ENCODE results near the gene NAXE. TPM values are rescaled to one million over a fixed set of nuclear protein-coding genes. Genes with fewer than 3 reads are reported as not detected.
"Not testable (repeated sequence)": the region's sequence is repeated elsewhere in the genome, so short reads cannot be mapped to it uniquely, and the experiment has no call there.

The NAXE gene
- total RNA-seq, 4 donors from 2014 or later: 25.1 to 104 (median 77.5) TPM

DNA sequence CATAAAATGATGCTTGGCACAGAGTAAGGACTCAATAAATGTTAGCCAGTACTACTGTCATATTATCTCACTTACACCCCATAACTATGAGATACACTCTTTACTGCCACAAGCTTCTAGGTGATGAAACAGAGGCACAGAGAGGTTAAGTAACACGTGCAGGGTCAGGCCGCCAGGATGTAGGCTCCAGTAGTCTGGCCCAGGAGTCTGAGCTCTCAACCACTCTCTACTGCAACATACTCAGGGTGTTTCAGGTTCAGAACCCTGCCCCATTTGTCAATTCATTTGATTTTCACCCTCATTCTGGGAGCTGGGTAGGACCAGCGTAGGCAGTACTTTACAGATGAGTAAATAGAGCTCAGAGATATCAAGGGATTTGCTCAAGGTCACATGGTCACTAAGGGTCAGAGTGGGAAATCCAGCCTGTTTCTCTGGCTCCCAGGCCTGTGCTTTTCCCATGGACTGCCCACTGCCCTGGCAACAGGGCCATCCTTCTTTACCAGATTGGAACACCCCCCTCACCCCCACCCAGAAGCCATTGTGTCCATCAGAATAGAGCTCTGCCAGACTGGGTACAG, 40.4 kb upstream of the NAXE start:
- no peaks in the 10 kb centered on the region for H3K36me3 ChIP-seq
- DNase-seq: no peak
- WGBS, 2 donors (ENCODE audit: low coverage in 1 of 2): 78% methylated on average over 3 of the region's 3 CpGs; no CpG with 5 or more reads in 1 of the 2 donors
- intact Hi-C loops (cut with DNase I; ENCODE audit: low total_unique reads) (no loop called here), in situ Hi-C loops (cut with MboI; ENCODE audit: low pct_ligation_motif_present in 1 of 4, low pct_unique_long_range_greater_than_20kb in 1 of 4, low sequenced_read_pairs in 3 of 4) (no loop called here)
- H3K4me1 ChIP-seq: peaks cover 0 to 5% (median 0%) of the 10 kb centered on the region in 4 donors
- H3K27me3 ChIP-seq: no peaks in the 10 kb centered on the region
- H3K4me3 ChIP-seq: no peak overlapping the region
- TF ChIP-seq, protein P1, sequence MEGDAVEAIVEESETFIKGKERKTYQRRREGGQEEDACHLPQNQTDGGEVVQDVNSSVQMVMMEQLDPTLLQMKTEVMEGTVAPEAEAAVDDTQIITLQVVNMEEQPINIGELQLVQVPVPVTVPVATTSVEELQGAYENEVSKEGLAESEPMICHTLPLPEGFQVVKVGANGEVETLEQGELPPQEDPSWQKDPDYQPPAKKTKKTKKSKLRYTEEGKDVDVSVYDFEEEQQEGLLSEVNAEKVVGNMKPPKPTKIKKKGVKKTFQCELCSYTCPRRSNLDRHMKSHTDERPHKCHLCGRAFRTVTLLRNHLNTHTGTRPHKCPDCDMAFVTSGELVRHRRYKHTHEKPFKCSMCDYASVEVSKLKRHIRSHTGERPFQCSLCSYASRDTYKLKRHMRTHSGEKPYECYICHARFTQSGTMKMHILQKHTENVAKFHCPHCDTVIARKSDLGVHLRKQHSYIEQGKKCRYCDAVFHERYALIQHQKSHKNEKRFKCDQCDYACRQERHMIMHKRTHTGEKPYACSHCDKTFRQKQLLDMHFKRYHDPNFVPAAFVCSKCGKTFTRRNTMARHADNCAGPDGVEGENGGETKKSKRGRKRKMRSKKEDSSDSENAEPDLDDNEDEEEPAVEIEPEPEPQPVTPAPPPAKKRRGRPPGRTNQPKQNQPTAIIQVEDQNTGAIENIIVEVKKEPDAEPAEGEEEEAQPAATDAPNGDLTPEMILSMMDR (IDR thresholded peaks at IDR 0.05): no peak
- TF ChIP-seq POLR2A (IDR thresholded peaks at IDR 0.05) (no peak), POLR2AphosphoS5 (IDR thresholded peaks at IDR 0.05) (no peak), EP300 (IDR thresholded peaks at IDR 0.05; ENCODE audit: low read depth) (no peak)
- H3K27ac ChIP-seq: no peak overlapping the region
- no peaks in the 10 kb centered on the region for H3K9me3 ChIP-seq

DNA sequence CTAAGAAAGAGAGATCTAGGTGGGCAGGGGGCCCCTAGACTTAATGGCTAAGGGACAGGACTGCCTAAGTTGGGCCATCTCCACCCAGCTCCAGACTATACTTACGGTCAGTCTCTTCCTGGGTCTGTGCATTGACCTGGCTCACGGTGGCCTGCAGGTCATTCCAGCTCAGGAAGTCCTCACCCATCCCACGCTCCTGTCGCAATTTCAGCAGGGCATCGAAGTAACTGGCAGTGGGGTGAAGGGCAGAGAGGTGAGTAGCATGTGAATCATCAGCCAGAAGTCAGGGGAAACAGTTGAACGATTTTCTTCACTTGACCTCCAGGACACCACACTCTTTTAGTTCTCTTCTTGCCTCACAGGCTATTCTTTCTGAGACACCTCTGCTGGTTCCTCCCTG, 39.7 kb upstream of the NAXE start:
- no peak for DNase-seq
- Histone ChIP-seq H3K9me3 (no peaks in the 10 kb centered on the region), H3K27ac (no peak overlapping the region), H3K27me3 (no peaks in the 10 kb centered on the region), H3K36me3 (no peaks in the 10 kb centered on the region), H3K4me1 (peaks cover 0 to 5% (median 0%) of the 10 kb centered on the region in 4 donors), H3K4me3 (no peak overlapping the region)
- TF ChIP-seq, protein P1 (IDR thresholded peaks at IDR 0.05): no peak
- TF ChIP-seq POLR2A (IDR thresholded peaks at IDR 0.05) (no peak), EP300 (IDR thresholded peaks at IDR 0.05; ENCODE audit: low read depth) (no peak), POLR2AphosphoS5 (IDR thresholded peaks at IDR 0.05) (no peak)
- 82 to 84% methylated on average over 4 to 6 of the region's 6 CpGs for WGBS, 2 donors (ENCODE audit: low coverage in 1 of 2)
- intact Hi-C loops (cut with DNase I; ENCODE audit: low total_unique reads) (no loop called here), in situ Hi-C loops (cut with MboI; ENCODE audit: low pct_ligation_motif_present in 1 of 4, low pct_unique_long_range_greater_than_20kb in 1 of 4, low sequenced_read_pairs in 3 of 4) (no loop called here)

DNA sequence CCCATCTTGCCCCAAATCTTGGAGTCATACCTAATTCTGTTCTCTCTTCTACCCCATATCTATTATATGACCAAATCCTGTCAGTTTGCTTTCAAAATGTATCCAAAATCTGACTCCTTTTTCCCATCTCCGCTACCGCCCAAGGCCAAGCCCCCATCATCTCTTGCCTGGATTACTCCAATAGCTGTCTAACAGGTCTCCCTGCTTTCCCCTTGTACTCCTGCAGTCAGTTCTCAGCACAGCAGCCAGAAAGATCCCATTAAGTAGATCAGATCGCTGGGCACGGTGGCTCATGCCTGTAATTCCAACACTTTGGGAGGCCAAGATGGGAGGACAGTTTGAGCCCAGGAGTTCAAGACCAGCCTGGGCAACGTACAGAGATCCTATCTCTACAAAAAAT, 39.1 kb upstream of the NAXE start:
- Histone ChIP-seq H3K27me3 (no peaks in the 10 kb centered on the region), H3K4me3 (no peak overlapping the region), H3K36me3 (no peaks in the 10 kb centered on the region), H3K9me3 (no peaks in the 10 kb centered on the region), H3K27ac (no peak overlapping the region), H3K4me1 (peaks cover 0 to 5% (median 0%) of the 10 kb centered on the region in 4 donors)
- intact Hi-C loops (cut with DNase I; ENCODE audit: low total_unique reads): no loop called here
- TF ChIP-seq POLR2A (IDR thresholded peaks at IDR 0.05) (no peak), POLR2AphosphoS5 (IDR thresholded peaks at IDR 0.05) (no peak), EP300 (IDR thresholded peaks at IDR 0.05; ENCODE audit: low read depth) (no peak)
- TF ChIP-seq, protein P1 (IDR thresholded peaks at IDR 0.05): no peak
- 65 to 75% methylated on average over 5 of the region's 5 CpGs for WGBS, 2 donors (ENCODE audit: low coverage in 1 of 2)
- no peak for DNase-seq
- in situ Hi-C loops (cut with MboI; ENCODE audit: low pct_ligation_motif_present in 1 of 4, low pct_unique_long_range_greater_than_20kb in 1 of 4, low sequenced_read_pairs in 3 of 4): no loop called here

DNA sequence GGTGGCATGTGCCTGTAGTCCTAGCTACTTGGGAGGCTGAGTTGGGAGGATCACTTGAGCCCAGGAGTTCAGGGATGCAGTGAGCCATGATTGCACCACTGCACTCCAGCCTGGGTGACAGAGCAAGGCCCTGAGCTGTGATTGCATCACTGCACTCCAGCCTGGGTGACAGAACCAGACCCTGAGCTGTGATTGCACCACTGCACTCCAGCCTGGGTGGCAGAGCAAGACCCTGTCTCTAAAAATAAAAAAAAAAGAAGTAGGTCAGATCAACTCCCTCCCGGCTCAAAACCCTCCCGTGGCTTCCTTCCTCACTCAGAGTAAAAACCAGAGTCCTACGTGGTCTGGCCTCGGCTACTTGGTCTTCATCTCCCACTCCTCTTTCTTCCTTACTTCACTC, 38.6 kb upstream of the NAXE start:
- H3K4me3 ChIP-seq; H3K9me3 ChIP-seq; DNase-seq; H3K27ac ChIP-seq; intact Hi-C loops (cut with DNase I; ENCODE audit: low total_unique reads); H3K36me3 ChIP-seq; H3K27me3 ChIP-seq; H3K4me1 ChIP-seq; in situ Hi-C loops (cut with MboI; ENCODE audit: low pct_ligation_motif_present in 1 of 4, low pct_unique_long_range_greater_than_20kb in 1 of 4, low sequenced_read_pairs in 3 of 4): not testable (repeated sequence)
- 55 to 80% methylated on average over 1 to 4 of the region's 4 CpGs for WGBS, 2 donors (ENCODE audit: low coverage in 1 of 2)
